NT2/D1 (cell line): ENCODE results near the gene TMEM183A.

Experiments
- SUZ12 ChIP-seq: IDR thresholded peaks from 2 replicates; pipeline ENCODE4 v1.6.1; 2011; ENCODE audit not compliant: insufficient read length, insufficient read depth; ENCODE audit errors: extremely low read depth
- YY1 ChIP-seq: IDR thresholded peaks from 2 replicates; pipeline ENCODE4 v1.6.1; 2011; ENCODE audit not compliant: insufficient read length, insufficient read depth
- ZNF274 ChIP-seq: IDR thresholded peaks from 2 replicates; pipeline ENCODE4 v1.6.1; 2011; ENCODE audit warnings: mild to moderate bottlenecking, low read depth, low read length

GRCh38 chr1:203065986-203066385, 58.8 kb downstream of the TMEM183A start:
- TF ChIP-seq ZNF274 (no peak), SUZ12 (no peak), YY1 (no peak)
